T-helper 2 cell (primary cell): ENCODE results near the gene GABRG3.
"Not testable (repeated sequence)": the region's sequence is repeated elsewhere in the genome, so short reads cannot be mapped to it uniquely, and the experiment has no call there.

Experiments
- DNase-seq, 5 experiments: peaks; one replicate each; pipeline versions ENCODE4 v3.0.0 to v3.0.0-alpha.2; 2012 to 2022

GABRG3 gene

GRCh38 chr15:27183201-27183600 is 212.2 kb downstream of the GABRG3 start:
- DNase-seq, result no peak

- not testable (repeated sequence) for DNase-seq
Measured at GRCh38 chr15:27191515-27191914, 220.5 kb downstream of the GABRG3 start.

- no peak for DNase-seq
Measured at GRCh38 chr15:27196691-27197090, 225.7 kb downstream of the GABRG3 start.

- DNase-seq, result no peak
Measured at GRCh38 chr15:27201425-27201824, 230.4 kb downstream of the GABRG3 start.

- no peak for DNase-seq
Measured at GRCh38 chr15:27210176-27210575, 239.2 kb downstream of the GABRG3 start.

GRCh38 chr15:27214032-27214431 is 243.1 kb downstream of the GABRG3 start:
- DNase-seq, result no peak

- DNase-seq, result no peak
Measured at GRCh38 chr15:27214961-27215360, 244.0 kb downstream of the GABRG3 start.

GRCh38 chr15:27218426-27218825 is 247.4 kb downstream of the GABRG3 start:
- DNase-seq, result no peak

GRCh38 chr15:27219636-27220035 is 248.7 kb downstream of the GABRG3 start:
- no peak for DNase-seq

- DNase-seq, result no peak
Measured at GRCh38 chr15:27220199-27220598, 249.2 kb downstream of the GABRG3 start.

- DNase-seq, result no peak
Measured at GRCh38 chr15:27222479-27222878, 251.5 kb downstream of the GABRG3 start.

GRCh38 chr15:27223179-27223578 is 252.2 kb downstream of the GABRG3 start:
- no peak for DNase-seq

- DNase-seq, result no peak
Measured at GRCh38 chr15:27231811-27232210, 260.8 kb downstream of the GABRG3 start.

- DNase-seq, result no peak
Measured at GRCh38 chr15:27232876-27233275, 261.9 kb downstream of the GABRG3 start.

GRCh38 chr15:27234593-27234992 is 263.6 kb downstream of the GABRG3 start:
- no peak for DNase-seq

- DNase-seq, result no peak
Measured at GRCh38 chr15:27235161-27235560, 264.2 kb downstream of the GABRG3 start.

GRCh38 chr15:27235681-27236080 is 264.7 kb downstream of the GABRG3 start:
- no peak for DNase-seq

GRCh38 chr15:27237319-27237939 is 266.4 kb downstream of the GABRG3 start:
- DNase-seq, result no peak

- no peak for DNase-seq
Measured at GRCh38 chr15:27238209-27238608, 267.2 kb downstream of the GABRG3 start.

GRCh38 chr15:27238707-27239423 is 267.9 kb downstream of the GABRG3 start:
- no peak for DNase-seq

GRCh38 chr15:27241943-27242342 is 271.0 kb downstream of the GABRG3 start:
- DNase-seq, result no peak

GRCh38 chr15:27244047-27244446 is 273.1 kb downstream of the GABRG3 start:
- DNase-seq, result no peak

- no peak for DNase-seq
Measured at GRCh38 chr15:27248251-27248650, 277.3 kb downstream of the GABRG3 start.

GRCh38 chr15:27249046-27249759 is 278.2 kb downstream of the GABRG3 start:
- DNase-seq, result no peak
